Esophagus squamous epithelium (tissue), 4 donors: Measurements from ENCODE around the gene IPMK.

ENCODE experiments used
- CTCF ChIP-seq, 6 experiments: fragments of 450-650 bp in 4 of 6; fragments of 200-600 bp in 2 of 6; sonication (generic) in 2 of 6; IDR thresholded peaks; one replicate each; pipeline ENCODE4 v1.5.1; 2016 to 2019; ENCODE audit warnings: antibody characterized with exemption in 6 of 6, mild to moderate bottlenecking in 4 of 6, moderate library complexity in 4 of 6
- POLR2A ChIP-seq, 4 donors: fragments of 450-650 bp; IDR thresholded peaks; one replicate each; pipeline ENCODE4 v1.6.1; 2017; ENCODE audit warnings: antibody characterized with exemption in 4 of 4, mild to moderate bottlenecking in 4 of 4, moderate library complexity in 3 of 4

GRCh38 chr10:58180666-58181065 is 87.0 kb downstream of the IPMK start:
- TF ChIP-seq CTCF (IDR thresholded peaks at IDR 0.05) (no peak), POLR2A (IDR thresholded peaks at IDR 0.05) (no peak)
